Lower lobe of right lung (tissue), 2 donors: ENCODE results near the gene HLA-DRB1. TPM values are rescaled to one million over a fixed set of nuclear protein-coding genes. Genes with fewer than 3 reads are reported as not detected.

Experiments used
- ATAC-seq, 2 donors: fragments of 200-7000 bp; cut with Tn5 transposase; one replicate each; pipeline ENCODE4 v1.9.1; 2020 to 2022; ENCODE audit warnings: mild to moderate bottlenecking in 2 of 2, moderate library complexity in 2 of 2
- DNase-seq: peaks from one replicate; pipeline ENCODE4 v3.0.0-alpha.2; 2020
- H3K27ac ChIP-seq: fragments of 200-600 bp; one replicate; pipeline ENCODE4 v1.8.0; 2022
- H3K27me3 ChIP-seq: fragments of 200-600 bp; one replicate; pipeline ENCODE4 v1.8.0; 2022; ENCODE audit warnings: low read depth
- H3K36me3 ChIP-seq: fragments of 200-600 bp; one replicate; pipeline ENCODE4 v1.8.0; 2022; ENCODE audit warnings: mild to moderate bottlenecking
- H3K4me1 ChIP-seq: fragments of 200-600 bp; one replicate; pipeline ENCODE4 v1.8.0; 2022
- H3K4me3 ChIP-seq: fragments of 200-600 bp; one replicate; pipeline ENCODE4 v1.8.0; 2022; ENCODE audit warnings: mild to moderate bottlenecking
- H3K9me3 ChIP-seq: fragments of 200-600 bp; one replicate; pipeline ENCODE4 v1.8.0; 2022
- CTCF ChIP-seq: fragments of 200-600 bp; IDR thresholded peaks from one replicate; pipeline ENCODE4 v1.8.0; 2022; ENCODE audit warnings: antibody characterized with exemption, mild to moderate bottlenecking
- intact Hi-C: fragments of 100-400 bp; cut with DNase I; formaldehyde crosslinking; loops from one replicate; pipeline ENCODE4 v1.11.0; 2022
- total RNA-seq: library from RNA; stranded (reverse); fragmentation: NEBNext Ultra II Directional; extraction: Animal tissue kit (Norgen Biotek cat#: 25700); gene quantifications from one replicate; pipeline ENCODE4 v1.2.1, GENCODE V29; 2021
- donor health status: DM: no; HTN: yes; CAD: no; lungs with severe emphysema.

HLA-DRB1 gene
- total RNA-seq, 1 donor from 2014 or later: 480 TPM

GRCh38 chr6:32608362-32608761 lies 18.7 kb upstream of the HLA-DRB1 start:
- ATAC-seq (no peak), DNase-seq (no peak)
- Histone ChIP-seq H3K36me3 (no peaks in the 10 kb centered on the region), H3K4me3 (no peak overlapping the region), H3K4me1 (no peaks in the 10 kb centered on the region), H3K27me3 (no peaks in the 10 kb centered on the region), H3K27ac (no peak overlapping the region), H3K9me3 (no peaks in the 10 kb centered on the region)
- intact Hi-C loops: no loop called here
- TF ChIP-seq CTCF: no peak

- Histone ChIP-seq H3K36me3 (no peaks in the 10 kb centered on the region), H3K4me1 (no peaks in the 10 kb centered on the region), H3K27me3 (no peaks in the 10 kb centered on the region), H3K9me3 (no peaks in the 10 kb centered on the region), H3K4me3 (no peak overlapping the region), H3K27ac (no peak overlapping the region)
- intact Hi-C loops: no loop called here
- no peak for ATAC-seq
- no peak for TF ChIP-seq CTCF
- DNase-seq: no peak
Observed at GRCh38 chr6:32607988-32608298, 18.3 kb upstream of the HLA-DRB1 start.

GRCh38 chr6:32607263-32607987 lies 17.8 kb upstream of the HLA-DRB1 start:
- intact Hi-C loops: no loop called here
- no peak overlapping the region for H3K27ac ChIP-seq
- ATAC-seq: no peak
- H3K4me1 ChIP-seq: no peaks in the 10 kb centered on the region
- no peaks in the 10 kb centered on the region for H3K27me3 ChIP-seq
- no peak overlapping the region for H3K4me3 ChIP-seq
- no peaks in the 10 kb centered on the region for H3K36me3 ChIP-seq
- TF ChIP-seq CTCF: no peak
- H3K9me3 ChIP-seq: no peaks in the 10 kb centered on the region
- DNase-seq: peak; percentile 48

GRCh38 chr6:32604434-32604877 lies 14.8 kb upstream of the HLA-DRB1 start:
- no peak for DNase-seq

GRCh38 chr6:32603888-32604287 lies 14.2 kb upstream of the HLA-DRB1 start:
- intact Hi-C loops: no loop called here
- no peak for TF ChIP-seq CTCF
- H3K4me3 ChIP-seq: no peak overlapping the region
- no peaks in the 10 kb centered on the region for H3K9me3 ChIP-seq
- H3K27me3 ChIP-seq: no peaks in the 10 kb centered on the region
- H3K4me1 ChIP-seq: no peaks in the 10 kb centered on the region
- H3K36me3 ChIP-seq: no peaks in the 10 kb centered on the region
- H3K27ac ChIP-seq: no peak overlapping the region
- ATAC-seq (peak; percentile 67 to 70), DNase-seq (no peak)

More at GRCh38 chr6:32604434-32604877, 14.8 kb upstream of the HLA-DRB1 start:
- Histone ChIP-seq H3K9me3 (no peaks in the 10 kb centered on the region), H3K36me3 (no peaks in the 10 kb centered on the region), H3K27me3 (no peaks in the 10 kb centered on the region), H3K4me3 (no peak overlapping the region), H3K4me1 (no peaks in the 10 kb centered on the region), H3K27ac (no peak overlapping the region)
- no peak for TF ChIP-seq CTCF
- intact Hi-C loops: no loop called here
- peak; percentile 92 to 93 for ATAC-seq
